GM19467 (cell line): ENCODE measurements around the gene UMPS.
"Not testable (repeated sequence)": the region's sequence is repeated elsewhere in the genome, so short reads cannot be mapped to it uniquely, and the experiment has no call there.

Source experiments
- ATAC-seq: cut with Tn5 transposase; IDR thresholded peaks from one replicate; pipeline ENCODE4 v1.9.1; 2021; ENCODE audit warnings: mild to moderate bottlenecking, moderate library complexity; ENCODE audit not compliant: unreplicated experiment

Gene UMPS

GRCh38 chr3:124705552-124705951, 24.7 kb upstream of the UMPS start:
- no peak for ATAC-seq

- ATAC-seq = not testable (repeated sequence)
Measured at GRCh38 chr3:124707223-124707622, 23.0 kb upstream of the UMPS start.

DNA sequence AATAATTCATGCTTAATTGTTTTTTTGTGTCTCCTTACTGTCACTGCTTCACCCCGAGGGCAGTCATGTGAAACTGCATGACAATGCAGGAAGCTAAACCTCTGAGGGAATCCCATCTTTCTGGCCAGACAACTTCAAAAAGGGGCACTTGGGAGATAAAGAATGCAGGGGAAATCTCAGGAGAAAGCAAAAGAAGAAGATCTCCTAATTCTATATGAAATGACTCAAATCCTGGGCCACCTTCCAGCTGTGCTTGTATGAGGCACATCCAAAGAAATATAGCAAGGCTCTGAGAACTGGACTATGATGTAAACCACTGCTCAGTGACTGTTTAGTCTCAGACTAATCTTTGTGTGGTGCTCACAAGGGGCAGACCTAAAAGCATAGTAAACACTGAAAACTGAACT, 22.6 kb upstream of the UMPS start:
- ATAC-seq = no peak

- ATAC-seq = no peak
Measured at GRCh38 chr3:124714223-124714853, 15.9 kb upstream of the UMPS start.

GRCh38 chr3:124722589-124722988, 7.7 kb upstream of the UMPS start:
- no peak for ATAC-seq

DNA sequence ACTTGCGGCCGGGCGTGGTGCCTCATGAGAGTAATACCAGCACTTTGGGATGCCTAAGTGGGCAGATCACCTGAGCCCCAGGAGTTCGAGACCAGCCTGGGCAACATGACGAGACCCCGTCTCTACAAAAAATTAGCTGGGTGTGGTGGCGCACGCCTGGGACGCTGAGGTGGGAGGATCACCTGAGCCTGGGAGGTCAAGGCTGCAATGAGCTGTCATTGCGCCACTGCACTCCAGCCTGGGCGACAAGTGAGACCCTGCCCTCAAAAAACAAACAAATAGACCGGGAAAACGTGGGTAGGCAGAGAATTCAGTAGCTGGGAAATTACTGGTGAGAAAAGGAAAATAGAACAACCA, 667 bp downstream of the UMPS start:
- ATAC-seq = no peak

GRCh38 chr3:124731760-124732159, 1.5 kb downstream of the UMPS start:
- no peak for ATAC-seq

DNA sequence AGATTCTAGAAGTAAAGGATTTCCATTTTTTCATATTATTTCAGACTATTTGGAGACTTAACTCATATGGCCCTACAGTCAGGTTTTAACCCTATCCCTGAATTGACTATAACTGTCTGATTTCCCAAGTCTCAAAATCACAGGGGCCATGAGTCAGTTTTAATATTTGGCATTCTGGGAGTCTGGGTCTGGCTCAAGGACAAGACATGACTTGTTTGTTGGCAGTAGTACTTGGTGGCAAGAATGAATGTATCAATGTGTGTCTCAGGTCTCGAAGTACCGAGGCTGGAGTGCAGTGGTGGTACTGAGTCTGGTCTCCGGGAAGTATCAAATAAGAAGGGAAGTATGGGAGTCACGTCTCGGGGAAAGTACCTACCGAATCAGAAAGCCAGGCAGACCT, 10.8 kb downstream of the UMPS start:
- ATAC-seq = no peak

- ATAC-seq = no peak
Measured at GRCh38 chr3:124745756-124746155, 15.5 kb downstream of the UMPS start.

- no peak for ATAC-seq
Measured at GRCh38 chr3:124747111-124747981, 17.1 kb downstream of the UMPS start.

DNA sequence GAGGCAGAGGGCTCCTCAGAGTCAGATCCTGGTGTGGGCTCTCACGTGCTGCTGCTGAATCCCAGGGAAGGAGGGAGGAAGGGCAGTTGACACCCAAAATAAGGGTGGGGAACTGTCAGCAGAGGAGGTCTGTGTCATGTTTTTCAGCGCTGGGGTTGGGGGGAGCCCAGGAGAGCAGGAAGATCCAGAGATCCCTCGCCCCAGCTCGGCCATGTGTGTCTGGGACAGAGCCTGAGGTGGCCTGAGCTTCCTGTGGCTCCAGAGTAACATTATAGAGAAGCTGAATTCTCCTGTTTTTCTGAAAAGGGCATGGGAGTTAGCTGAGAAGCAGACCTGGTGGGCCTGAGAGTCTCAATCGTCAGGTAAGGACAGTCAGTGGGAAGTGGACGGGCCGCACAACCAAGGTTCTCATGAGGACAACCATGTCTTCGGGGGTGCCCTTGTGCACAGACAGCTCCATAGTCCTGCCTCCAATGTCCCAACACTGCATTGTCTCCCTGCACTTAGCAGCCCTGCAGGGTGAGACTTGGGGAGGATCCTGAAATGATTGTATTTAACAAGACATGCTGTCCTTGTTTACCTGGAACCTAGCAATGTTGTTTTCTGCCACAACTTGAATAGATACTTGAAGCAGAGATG, 18.4 kb downstream of the UMPS start:
- no peak for ATAC-seq

- not testable (repeated sequence) for ATAC-seq
Measured at GRCh38 chr3:124749877-124750276, 19.6 kb downstream of the UMPS start.

DNA sequence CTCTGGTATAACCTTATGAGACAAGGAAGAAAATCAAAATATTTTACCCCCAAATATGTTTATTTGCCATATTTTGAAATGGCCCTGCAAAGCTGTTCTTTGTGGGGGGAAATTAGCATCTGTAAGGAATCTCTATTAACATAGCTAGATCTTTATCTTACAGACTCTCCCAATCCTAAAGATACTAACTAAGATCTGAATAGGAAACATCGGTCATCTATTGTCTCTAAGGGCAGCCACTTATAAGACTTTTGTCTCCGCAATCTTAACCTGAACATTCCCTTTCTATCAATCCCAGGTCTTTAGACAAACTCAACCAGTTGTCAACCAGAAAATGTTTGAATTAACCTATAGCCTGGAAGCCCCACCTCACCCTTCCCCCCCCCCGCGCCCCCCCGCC, 21.2 kb downstream of the UMPS start:
- no peak for ATAC-seq

DNA sequence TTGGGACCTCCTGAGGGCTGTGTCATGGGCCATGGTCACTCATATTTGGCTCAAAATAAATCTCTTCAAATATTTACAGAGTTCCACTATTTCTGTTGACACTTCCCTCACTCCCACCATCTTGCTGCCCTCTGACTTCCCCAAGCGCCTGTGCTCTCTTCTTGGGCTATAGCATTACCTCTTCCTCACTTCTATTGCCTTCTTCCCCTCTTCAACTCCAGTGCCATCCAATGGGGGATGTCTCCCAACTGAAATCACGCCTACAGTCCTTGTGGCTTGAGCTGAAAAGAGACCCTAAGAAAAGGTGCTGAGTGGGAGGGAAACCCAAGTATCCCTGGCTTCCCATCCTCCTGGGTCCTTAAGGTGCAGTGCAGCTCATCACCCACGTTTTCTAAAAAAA, 21.8 kb downstream of the UMPS start:
- ATAC-seq = no peak

- ATAC-seq = not testable (repeated sequence)
Measured at GRCh38 chr3:124757926-124758325, 27.7 kb downstream of the UMPS start.

DNA sequence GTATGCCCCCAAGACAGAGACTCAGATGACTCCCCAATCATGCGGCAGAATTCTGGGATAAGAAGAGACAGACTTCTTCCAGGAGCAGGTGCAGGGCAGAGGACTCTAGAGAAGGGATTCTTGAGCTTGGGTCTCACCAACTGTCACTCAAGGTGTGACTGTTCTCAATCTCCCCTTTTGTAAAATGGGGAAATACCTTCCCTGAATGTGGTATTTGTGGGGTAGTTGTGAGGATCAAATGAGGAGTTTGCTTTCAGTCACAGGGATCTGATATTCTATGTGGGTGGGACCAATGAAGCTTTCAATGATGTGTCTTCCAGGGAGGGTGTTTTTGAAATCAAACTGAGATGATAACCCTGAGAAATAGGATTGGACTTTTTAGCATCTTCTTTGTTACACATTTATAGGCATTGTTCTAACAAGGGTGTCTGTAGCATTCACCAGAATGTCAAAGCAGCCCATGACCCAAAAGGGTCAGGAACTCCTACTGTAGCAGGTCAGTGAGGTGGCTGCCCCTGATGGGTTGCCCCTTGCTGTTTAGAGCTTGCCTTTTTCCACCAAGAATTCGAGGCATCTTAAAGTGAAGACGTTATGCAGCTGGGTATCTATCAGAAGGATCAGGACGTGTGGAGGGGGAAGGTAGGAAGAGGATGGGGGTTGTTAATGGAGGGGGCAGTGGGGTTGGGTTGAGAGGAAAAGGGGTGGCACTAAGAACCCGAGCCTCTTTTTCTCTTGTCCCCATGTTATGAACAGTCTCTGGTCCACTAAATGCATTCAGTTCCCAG, 28.8 kb downstream of the UMPS start:
- no peak for ATAC-seq

DNA sequence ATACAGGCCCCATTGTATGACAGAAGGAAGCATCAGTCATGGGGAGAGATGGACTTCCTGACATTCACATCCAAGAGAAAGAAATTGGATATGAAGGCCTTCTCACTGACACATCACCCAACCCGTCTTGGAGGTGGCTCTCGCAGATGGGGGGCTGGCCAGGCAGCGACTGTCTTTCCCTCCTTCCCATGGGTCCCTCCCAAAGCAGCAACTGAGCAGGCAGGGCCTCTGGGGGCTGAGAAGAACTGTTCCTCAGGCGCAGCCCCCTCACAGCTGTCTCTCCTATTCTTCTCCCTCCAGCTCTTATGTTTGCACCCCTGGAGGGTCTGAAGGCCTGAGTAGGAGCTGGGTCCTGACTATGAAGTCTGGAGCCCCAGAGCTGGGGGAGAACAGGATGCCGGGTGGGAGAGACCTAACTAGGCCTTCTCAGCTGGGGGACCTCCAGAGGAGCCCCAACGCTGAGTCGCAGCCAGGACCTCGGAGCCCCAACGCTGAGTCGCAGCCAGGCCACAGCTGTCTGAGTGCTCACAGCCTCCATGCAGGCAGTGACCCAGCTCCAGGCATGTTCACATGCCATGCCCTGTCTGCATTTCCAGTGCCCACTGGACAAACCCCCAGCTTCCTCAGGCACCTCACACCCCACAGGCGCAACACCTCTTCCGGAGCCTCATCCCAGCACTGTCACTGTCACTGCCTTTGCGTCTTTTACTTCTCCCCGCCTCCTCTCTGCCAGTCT, 29.6 kb downstream of the UMPS start:
- no peak for ATAC-seq

DNA sequence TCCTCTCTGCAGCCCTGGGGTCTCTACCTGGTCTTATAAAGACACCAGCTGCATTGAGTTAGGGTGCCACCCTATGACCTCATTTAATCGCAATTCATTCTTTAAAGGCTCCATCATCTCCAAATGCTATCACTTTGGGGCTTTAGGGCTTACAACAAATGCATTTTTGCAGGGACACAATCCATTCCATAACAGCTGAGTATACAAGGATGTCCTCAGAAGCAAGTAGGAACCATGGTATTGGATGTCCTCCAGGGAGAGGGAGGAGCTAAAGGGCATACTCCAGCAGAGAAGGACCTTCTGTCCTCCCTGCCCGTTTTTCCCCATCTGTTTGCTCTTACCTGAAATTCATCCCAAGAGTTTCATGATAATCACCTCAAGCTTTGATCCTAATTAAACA, 30.3 kb downstream of the UMPS start:
- ATAC-seq = no peak

GRCh38 chr3:124761250-124761796, 31.1 kb downstream of the UMPS start:
- ATAC-seq = peak; percentile 80

GRCh38 chr3:124761935-124762660, 31.8 kb downstream of the UMPS start:
- no peak for ATAC-seq
